Mononuclear cell (primary cell): Measurements from ENCODE around the gene PAX5. TPM values are rescaled to one million over a fixed set of nuclear protein-coding genes. Genes with fewer than 3 reads are reported as not detected.
A peak's percentile ranks its signal among the peaks of the same experiment; 100 is the strongest.

ENCODE experiments used
- H3K27me3 ChIP-seq: 2 replicates; pipeline ENCODE4 v1.6.0; 2011; ENCODE audit warnings: low read length, control low read depth; ENCODE audit not compliant: insufficient read depth
- H3K4me1 ChIP-seq: 2 replicates; pipeline ENCODE4 v1.5.1; 2011; ENCODE audit warnings: mild to moderate bottlenecking, low read length, control low read depth; ENCODE audit not compliant: insufficient read depth
- H3K4me3 ChIP-seq: 2 replicates; pipeline ENCODE4 v1.5.1; 2011; ENCODE audit warnings: mild to moderate bottlenecking, low read length, moderate library complexity
- H3K9me3 ChIP-seq: 2 replicates; pipeline ENCODE4 v1.5.1; 2011; ENCODE audit warnings: low read depth, mild to moderate bottlenecking, control low read depth, low read length
- total RNA-seq: library from RNA; depleted of rRNA; stranded (reverse); fragments of >200 nt; gene quantifications from one replicate; pipeline ENCODE4 v1.2.3, GENCODE V29; 2012

PAX5 gene
- total RNA-seq, 1 donor = 12.6 TPM

- Histone ChIP-seq H3K4me3 (no peak overlapping the region), H3K4me1 (no peaks in the 10 kb centered on the region), H3K27me3 (peaks cover 11% of the 10 kb centered on the region), H3K9me3 (no peaks in the 10 kb centered on the region)
Measured at GRCh38 chr9:37046683-37047082, 12.6 kb upstream of the PAX5 start.

- H3K4me3 ChIP-seq = no peak overlapping the region
- peaks cover 11% of the 10 kb centered on the region for H3K4me1 ChIP-seq
- no peaks in the 10 kb centered on the region for H3K9me3 ChIP-seq
- H3K27me3 ChIP-seq = peaks cover 42% of the 10 kb centered on the region
Measured at GRCh38 chr9:37042421-37042820, 8.4 kb upstream of the PAX5 start.

GRCh38 chr9:37040508-37041127, 6.5 kb upstream of the PAX5 start:
- H3K27me3 ChIP-seq = peaks cover 60% of the 10 kb centered on the region
- H3K9me3 ChIP-seq = no peaks in the 10 kb centered on the region
- no peak overlapping the region for H3K4me3 ChIP-seq
- H3K4me1 ChIP-seq = peaks cover 28% of the 10 kb centered on the region

GRCh38 chr9:37038943-37039464, 4.9 kb upstream of the PAX5 start:
- H3K9me3 ChIP-seq = no peaks in the 10 kb centered on the region
- H3K4me3 ChIP-seq = no peak overlapping the region
- peaks cover 44% of the 10 kb centered on the region for H3K4me1 ChIP-seq
- H3K27me3 ChIP-seq = peaks cover 71% of the 10 kb centered on the region

GRCh38 chr9:37038302-37038942, 4.4 kb upstream of the PAX5 start:
- no peaks in the 10 kb centered on the region for H3K9me3 ChIP-seq
- H3K4me3 ChIP-seq = no peak overlapping the region
- H3K4me1 ChIP-seq = peaks cover 48% of the 10 kb centered on the region
- H3K27me3 ChIP-seq = peaks cover 72% of the 10 kb centered on the region

- peaks cover 78% of the 10 kb centered on the region for H3K27me3 ChIP-seq
- H3K4me3 ChIP-seq = peak overlapping the region; percentile 44
- no peaks in the 10 kb centered on the region for H3K9me3 ChIP-seq
- H3K4me1 ChIP-seq = peaks cover 48% of the 10 kb centered on the region
Measured at GRCh38 chr9:37037503-37038301, 3.6 kb upstream of the PAX5 start.

DNA sequence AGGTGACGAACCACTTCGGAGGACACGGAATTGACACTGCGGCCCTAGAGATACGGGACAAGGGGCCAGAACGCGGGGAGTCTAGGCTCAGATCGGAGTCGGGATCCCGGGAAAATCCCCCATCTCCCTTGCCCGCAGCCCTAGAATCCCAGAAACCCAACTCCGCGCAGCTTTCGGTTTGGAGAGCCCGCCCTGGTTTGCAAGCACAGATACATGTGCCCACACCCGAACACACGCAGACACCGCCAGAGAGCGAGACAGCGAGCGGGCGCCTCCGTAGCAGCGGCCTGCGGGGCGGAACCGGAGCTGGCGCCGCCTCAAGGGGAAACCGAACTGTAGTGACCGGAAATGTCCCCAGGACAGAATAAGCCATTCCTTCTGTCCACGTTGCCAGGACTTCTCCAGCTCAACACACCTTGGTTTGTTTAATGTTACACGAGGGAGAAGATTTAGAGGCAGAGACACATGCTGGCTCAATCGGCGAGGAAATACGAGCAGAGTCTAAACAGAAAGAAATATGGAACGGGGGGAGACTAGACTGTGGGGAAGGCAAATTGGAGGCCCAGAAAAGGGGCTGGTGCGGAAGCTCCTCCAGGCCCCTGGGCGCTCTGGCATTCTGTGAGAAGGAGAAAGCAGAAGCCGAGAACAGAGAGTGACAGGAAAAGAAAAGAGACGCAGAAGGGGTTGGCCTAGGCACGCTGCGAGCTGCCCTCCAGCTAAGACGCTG, 2.9 kb upstream of the PAX5 start:
- Histone ChIP-seq H3K27me3 (peaks cover 85% of the 10 kb centered on the region), H3K4me3 (peak overlapping the region; percentile 44), H3K9me3 (no peaks in the 10 kb centered on the region), H3K4me1 (peaks cover 48% of the 10 kb centered on the region)

DNA sequence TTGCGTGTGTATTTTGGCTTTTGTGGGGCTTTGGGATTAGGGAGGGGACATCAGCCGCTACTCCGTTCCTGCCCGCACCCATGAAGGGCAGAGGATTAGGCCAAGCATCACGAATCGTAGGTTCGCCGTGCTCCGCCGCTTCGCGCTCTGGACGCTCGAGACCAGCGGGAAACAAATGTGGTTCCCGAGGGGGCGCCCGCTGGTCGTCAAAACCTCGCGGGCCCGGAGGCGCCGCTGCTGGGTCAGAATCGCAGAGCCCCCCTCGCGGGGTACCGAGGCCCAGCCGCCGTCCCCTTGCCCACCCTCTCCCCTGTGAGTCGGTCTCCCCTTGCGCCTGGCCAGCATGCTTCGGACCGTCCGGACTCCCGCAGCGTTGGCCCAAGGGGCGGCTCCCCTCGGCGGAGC, 2.3 kb upstream of the PAX5 start:
- Histone ChIP-seq H3K4me1 (peaks cover 48% of the 10 kb centered on the region), H3K4me3 (peak overlapping the region; percentile 44), H3K27me3 (peaks cover 91% of the 10 kb centered on the region), H3K9me3 (no peaks in the 10 kb centered on the region)

GRCh38 chr9:37035648-37036370, 1.7 kb upstream of the PAX5 start:
- H3K27me3 ChIP-seq = peaks cover 97% of the 10 kb centered on the region
- H3K4me3 ChIP-seq = peak overlapping the region; percentile 44
- H3K9me3 ChIP-seq = no peaks in the 10 kb centered on the region
- peaks cover 48% of the 10 kb centered on the region for H3K4me1 ChIP-seq

GRCh38 chr9:37034938-37035647, 1.0 kb upstream of the PAX5 start:
- peak overlapping the region; percentile 44 for H3K4me3 ChIP-seq
- no peaks in the 10 kb centered on the region for H3K9me3 ChIP-seq
- H3K27me3 ChIP-seq = peaks cover 99% of the 10 kb centered on the region
- peaks cover 56% of the 10 kb centered on the region for H3K4me1 ChIP-seq

DNA sequence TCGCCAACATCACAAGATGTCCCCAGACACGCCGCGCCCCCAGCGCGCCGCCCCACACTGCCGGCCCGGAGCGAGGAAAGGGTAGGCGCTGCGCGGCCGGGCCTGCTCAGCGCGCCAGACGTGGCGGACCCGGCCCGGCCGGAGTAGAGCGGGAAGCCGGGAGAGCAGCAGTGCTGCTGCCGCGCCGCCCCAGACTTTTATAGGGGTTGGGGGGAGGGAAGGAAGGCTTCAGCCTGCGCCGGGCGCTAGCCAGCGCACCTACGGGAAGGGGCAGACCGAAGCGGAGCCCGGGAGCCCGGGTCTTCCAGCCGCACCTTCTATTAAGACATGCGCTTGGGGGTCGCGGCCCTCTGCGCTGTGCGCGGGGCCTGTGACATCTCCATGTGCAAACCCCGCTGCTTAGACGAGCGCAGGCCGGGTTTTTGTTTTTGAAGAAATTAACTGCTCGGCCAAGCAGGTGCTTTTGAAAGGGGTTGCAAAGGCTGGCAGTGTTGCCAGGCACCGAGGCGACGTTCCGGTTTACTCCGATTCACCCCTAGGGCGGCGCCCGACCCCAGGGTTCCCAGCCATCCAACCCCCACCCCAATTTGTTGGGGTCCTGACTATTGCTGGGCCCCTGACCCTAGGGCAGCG, 353 bp upstream of the PAX5 start:
- Histone ChIP-seq H3K27me3 (peaks cover 99% of the 10 kb centered on the region), H3K9me3 (no peaks in the 10 kb centered on the region), H3K4me3 (peak overlapping the region; percentile 44), H3K4me1 (peaks cover 62% of the 10 kb centered on the region)

- peak overlapping the region; percentile 44 for H3K4me3 ChIP-seq
- H3K27me3 ChIP-seq = peaks cover 99% of the 10 kb centered on the region
- no peaks in the 10 kb centered on the region for H3K9me3 ChIP-seq
- H3K4me1 ChIP-seq = peaks cover 72% of the 10 kb centered on the region
Measured at GRCh38 chr9:37033141-37033540, 927 bp downstream of the PAX5 start.

- Histone ChIP-seq H3K4me3 (peak overlapping the region; percentile 44), H3K27me3 (peaks cover 99% of the 10 kb centered on the region), H3K9me3 (no peaks in the 10 kb centered on the region), H3K4me1 (peaks cover 72% of the 10 kb centered on the region)
Measured at GRCh38 chr9:37032713-37033112, 1.4 kb downstream of the PAX5 start.
